Fibroblast of lung (primary cell): ENCODE results near the gene KSR2.

Experiments used
- CTCF ChIP-seq, 2 donors: IDR thresholded peaks in 1 of 2; conservative IDR thresholded peaks in 1 of 2; 1 replicate in 1 of 2; 2 replicates in 1 of 2; pipeline ENCODE4 v1.5.1; 2011 to 2012; ENCODE audit warnings: low read length in 2 of 2, control low read depth in 1 of 2, inconsistent platforms in 1 of 2, low read depth in 1 of 2, mild to moderate bottlenecking in 1 of 2
- EZH2 ChIP-seq: IDR thresholded peaks from 2 replicates; pipeline ENCODE4 v1.5.1; 2012; ENCODE audit warnings: low read length, control low read depth, mild to moderate bottlenecking; ENCODE audit errors: missing control alignments

- TF ChIP-seq CTCF (conservative IDR thresholded peaks at IDR 0.05 in 1 of 2, IDR thresholded peaks at IDR 0.05 in 1 of 2; ENCODE audit: low read depth in 1 of 2, low read length in 2 of 2) (no peak), EZH2 (peak; percentile 43)
These were observed at the start of gene KSR2 for GRCh38 chr12:117968826-117969659.
